ENCODE data around the gene IMPDH2. TPM values are rescaled to one million over a fixed set of nuclear protein-coding genes. Genes with fewer than 3 reads are reported as not detected.

Gene IMPDH2
- total RNA-seq, 1 experiment from 2014 or later = 184 TPM

DNA sequence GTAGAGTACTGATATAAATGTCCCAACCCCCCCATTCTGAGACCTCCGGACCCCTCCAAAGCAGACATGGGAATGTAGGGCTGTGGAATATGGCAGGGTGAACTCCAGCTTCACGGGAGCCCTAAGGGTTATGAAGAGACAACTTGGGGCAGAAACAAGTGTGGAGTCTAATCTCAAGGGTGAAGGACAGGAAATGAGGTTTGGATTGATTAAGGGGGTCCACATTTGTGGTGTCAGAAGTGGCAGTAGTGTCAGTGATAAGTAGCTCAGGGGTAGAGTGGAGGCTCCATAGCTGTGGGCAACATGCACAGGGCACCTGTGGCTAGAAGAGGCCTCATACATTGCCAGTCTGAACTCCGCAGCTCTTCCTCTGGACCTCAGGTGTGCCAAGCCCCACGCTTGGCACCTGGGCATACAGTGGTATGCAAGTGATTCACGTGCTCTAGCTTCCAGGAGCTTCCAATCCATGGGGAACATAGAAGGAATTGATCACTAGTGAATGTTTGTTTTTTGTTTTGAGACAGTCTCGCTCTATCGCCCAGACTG, 43.3 kb downstream of the IMPDH2 start:
- CTCF ChIA-PET = no interaction called here
- Mint-ChIP-seq H3K4me1 (ENCODE audit: low read depth, unreplicated experiment) (no peaks in the 10 kb centered on the region), H3K4me3 (ENCODE audit: low read depth, unreplicated experiment) (no peak overlapping the region), H3K36me3 (ENCODE audit: insufficient read depth, unreplicated experiment) (peaks cover 46% of the 10 kb centered on the region), H3K27ac (ENCODE audit: unreplicated experiment) (no peak overlapping the region), H3K27me3 (ENCODE audit: unreplicated experiment) (no peaks in the 10 kb centered on the region), H3K9me3 (ENCODE audit: low read depth, unreplicated experiment) (no peaks in the 10 kb centered on the region)
- DNase-seq = no peak
- no TSS peak for BruUV-seq (replicated peaks)
- intact Hi-C loops (cut with micrococcal nuclease; ENCODE audit: unreplicated experiment) = no loop called here
- TF ChIP-seq, protein P1, sequence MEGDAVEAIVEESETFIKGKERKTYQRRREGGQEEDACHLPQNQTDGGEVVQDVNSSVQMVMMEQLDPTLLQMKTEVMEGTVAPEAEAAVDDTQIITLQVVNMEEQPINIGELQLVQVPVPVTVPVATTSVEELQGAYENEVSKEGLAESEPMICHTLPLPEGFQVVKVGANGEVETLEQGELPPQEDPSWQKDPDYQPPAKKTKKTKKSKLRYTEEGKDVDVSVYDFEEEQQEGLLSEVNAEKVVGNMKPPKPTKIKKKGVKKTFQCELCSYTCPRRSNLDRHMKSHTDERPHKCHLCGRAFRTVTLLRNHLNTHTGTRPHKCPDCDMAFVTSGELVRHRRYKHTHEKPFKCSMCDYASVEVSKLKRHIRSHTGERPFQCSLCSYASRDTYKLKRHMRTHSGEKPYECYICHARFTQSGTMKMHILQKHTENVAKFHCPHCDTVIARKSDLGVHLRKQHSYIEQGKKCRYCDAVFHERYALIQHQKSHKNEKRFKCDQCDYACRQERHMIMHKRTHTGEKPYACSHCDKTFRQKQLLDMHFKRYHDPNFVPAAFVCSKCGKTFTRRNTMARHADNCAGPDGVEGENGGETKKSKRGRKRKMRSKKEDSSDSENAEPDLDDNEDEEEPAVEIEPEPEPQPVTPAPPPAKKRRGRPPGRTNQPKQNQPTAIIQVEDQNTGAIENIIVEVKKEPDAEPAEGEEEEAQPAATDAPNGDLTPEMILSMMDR (IDR thresholded peaks at IDR 0.05; ENCODE audit: unreplicated experiment) = no peak

DNA sequence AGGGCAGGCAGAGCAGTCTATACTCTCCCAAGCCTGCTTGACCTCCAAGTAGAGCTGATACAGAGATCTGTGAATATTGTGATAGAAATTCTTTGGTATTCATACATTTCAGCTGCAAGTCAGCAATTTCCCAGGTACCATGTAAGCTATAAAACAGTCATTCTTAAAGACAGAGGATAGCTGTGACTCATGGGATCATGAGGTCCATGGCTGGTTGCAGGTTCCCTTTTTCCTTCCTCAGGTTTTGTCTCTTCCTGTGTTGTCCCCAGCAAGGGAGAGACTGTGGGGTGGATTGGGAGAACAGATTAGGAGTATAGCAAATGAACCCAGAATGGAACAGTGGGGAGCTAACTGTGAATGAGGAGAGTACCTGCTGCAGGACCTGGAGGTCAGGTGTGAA, 44.5 kb downstream of the IMPDH2 start:
- H3K4me3 Mint-ChIP-seq (ENCODE audit: low read depth, unreplicated experiment) = no peak overlapping the region
- BruUV-seq (replicated peaks) = no TSS peak
- CTCF ChIA-PET = no interaction called here
- no peak for DNase-seq
- intact Hi-C loops (cut with micrococcal nuclease; ENCODE audit: unreplicated experiment) = no loop called here
- TF ChIP-seq, protein P1 (IDR thresholded peaks at IDR 0.05; ENCODE audit: unreplicated experiment) = no peak
- H3K36me3 Mint-ChIP-seq (ENCODE audit: insufficient read depth, unreplicated experiment) = peaks cover 42% of the 10 kb centered on the region
- no peaks in the 10 kb centered on the region for H3K27me3 Mint-ChIP-seq (ENCODE audit: unreplicated experiment)
- H3K9me3 Mint-ChIP-seq (ENCODE audit: low read depth, unreplicated experiment) = no peaks in the 10 kb centered on the region
- no peak overlapping the region for H3K27ac Mint-ChIP-seq (ENCODE audit: unreplicated experiment)
- H3K4me1 Mint-ChIP-seq (ENCODE audit: low read depth, unreplicated experiment) = no peaks in the 10 kb centered on the region

GRCh38 chr3:48983096-48983495, 46.1 kb downstream of the IMPDH2 start:
- TF ChIP-seq, protein P1 (IDR thresholded peaks at IDR 0.05; ENCODE audit: unreplicated experiment) = no peak
- no peak for DNase-seq
- CTCF ChIA-PET = no interaction called here
- no TSS peak for BruUV-seq (replicated peaks)
- Mint-ChIP-seq H3K27me3 (ENCODE audit: unreplicated experiment) (no peaks in the 10 kb centered on the region), H3K36me3 (ENCODE audit: insufficient read depth, unreplicated experiment) (peaks cover 38% of the 10 kb centered on the region), H3K4me3 (ENCODE audit: low read depth, unreplicated experiment) (no peak overlapping the region), H3K4me1 (ENCODE audit: low read depth, unreplicated experiment) (no peaks in the 10 kb centered on the region), H3K27ac (ENCODE audit: unreplicated experiment) (no peak overlapping the region), H3K9me3 (ENCODE audit: low read depth, unreplicated experiment) (no peaks in the 10 kb centered on the region)
- intact Hi-C loops (cut with micrococcal nuclease; ENCODE audit: unreplicated experiment) = no loop called here

- intact Hi-C loops (cut with micrococcal nuclease; ENCODE audit: unreplicated experiment) = no loop called here
- no TSS peak for BruUV-seq (replicated peaks)
- H3K27ac Mint-ChIP-seq (ENCODE audit: unreplicated experiment) = no peak overlapping the region
- TF ChIP-seq, protein P1 (IDR thresholded peaks at IDR 0.05; ENCODE audit: unreplicated experiment) = no peak
- no peak for DNase-seq
- H3K4me1 Mint-ChIP-seq (ENCODE audit: low read depth, unreplicated experiment) = no peaks in the 10 kb centered on the region
- H3K4me3 Mint-ChIP-seq (ENCODE audit: low read depth, unreplicated experiment) = no peak overlapping the region
- H3K36me3 Mint-ChIP-seq (ENCODE audit: insufficient read depth, unreplicated experiment) = peaks cover 42% of the 10 kb centered on the region
- no peaks in the 10 kb centered on the region for H3K27me3 Mint-ChIP-seq (ENCODE audit: unreplicated experiment)
- no peaks in the 10 kb centered on the region for H3K9me3 Mint-ChIP-seq (ENCODE audit: low read depth, unreplicated experiment)
- CTCF ChIA-PET = no interaction called here
Measured at GRCh38 chr3:48982686-48983085, 46.5 kb downstream of the IMPDH2 start.

Measured in Calu3 (cell line).